ENCODE results near the gene CHRFAM7A.
"Not testable (repeated sequence)": the region's sequence is repeated elsewhere in the genome, so short reads cannot be mapped to it uniquely, and the experiment has no call there.

The CHRFAM7A gene

DNA sequence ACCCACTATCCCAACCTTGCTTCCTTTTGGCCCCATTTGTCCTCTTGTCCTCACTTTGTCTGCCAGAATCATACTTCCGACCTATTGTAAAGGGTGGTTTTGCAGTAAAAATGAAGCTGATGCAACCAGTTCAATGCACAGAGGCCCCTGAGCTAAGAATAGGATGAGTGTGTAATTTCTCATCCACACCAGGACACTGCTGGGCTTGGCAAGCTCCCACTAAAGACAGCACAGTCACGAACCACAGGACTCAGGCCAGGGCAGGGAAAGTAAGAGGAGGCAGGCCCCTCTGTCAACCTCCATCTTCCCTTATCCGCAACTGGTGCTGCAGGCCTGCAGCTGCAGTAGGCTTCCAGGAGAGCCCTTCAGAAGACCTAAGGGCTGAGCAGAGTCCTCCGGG is 56.8 kb downstream of the CHRFAM7A start:
- in situ Hi-C loops (cut with HindIII; ENCODE audit: low pct_ligation_motif_present, low pct_unique_long_range_greater_than_20kb, low sequenced_read_pairs); DNase-seq: not testable (repeated sequence)

DNA sequence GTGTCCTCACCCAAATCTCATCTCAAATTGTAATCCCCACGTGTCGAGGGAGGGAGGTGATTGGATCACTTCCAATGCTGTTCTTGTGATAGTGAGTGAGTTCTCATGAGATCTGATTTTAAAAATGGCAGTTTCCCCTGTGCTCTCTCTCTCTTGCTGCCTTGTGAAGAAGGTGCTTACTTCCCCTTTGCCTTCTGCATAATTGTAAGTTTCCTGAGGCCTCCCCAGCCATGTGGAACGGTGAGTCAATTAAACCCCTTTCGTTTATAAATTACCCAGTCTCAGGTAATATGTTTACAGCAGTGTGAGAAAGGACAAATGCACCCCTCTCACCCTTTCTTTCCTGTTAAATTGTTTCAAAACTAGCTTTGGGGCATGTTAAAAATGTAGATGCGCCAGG is 59.2 kb downstream of the CHRFAM7A start:
- DNase-seq; in situ Hi-C loops (cut with HindIII; ENCODE audit: low pct_ligation_motif_present, low pct_unique_long_range_greater_than_20kb, low sequenced_read_pairs): not testable (repeated sequence)

DNA sequence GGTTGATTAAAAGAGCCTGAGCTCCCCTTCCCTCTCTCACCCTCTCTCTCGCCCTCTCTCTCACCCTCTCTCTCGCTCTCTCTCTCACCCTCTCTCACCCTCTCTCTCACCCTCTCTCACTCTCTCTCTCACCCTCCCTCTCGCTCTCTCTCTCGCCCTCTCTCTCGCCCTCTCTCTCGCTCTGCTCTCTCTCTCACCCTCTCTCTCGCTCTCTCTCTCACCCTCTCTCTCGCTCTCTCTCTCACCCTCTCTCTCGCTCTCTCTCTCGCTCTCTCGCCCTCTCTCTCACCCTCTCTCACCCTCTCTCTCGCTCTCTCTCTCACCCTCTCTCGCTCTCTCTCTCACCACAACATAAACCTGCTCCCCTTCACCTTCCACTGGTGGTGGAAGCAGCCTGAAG is 67.2 kb downstream of the CHRFAM7A start:
- DNase-seq; in situ Hi-C loops (cut with HindIII; ENCODE audit: low pct_ligation_motif_present, low pct_unique_long_range_greater_than_20kb, low sequenced_read_pairs): not testable (repeated sequence)

DNA sequence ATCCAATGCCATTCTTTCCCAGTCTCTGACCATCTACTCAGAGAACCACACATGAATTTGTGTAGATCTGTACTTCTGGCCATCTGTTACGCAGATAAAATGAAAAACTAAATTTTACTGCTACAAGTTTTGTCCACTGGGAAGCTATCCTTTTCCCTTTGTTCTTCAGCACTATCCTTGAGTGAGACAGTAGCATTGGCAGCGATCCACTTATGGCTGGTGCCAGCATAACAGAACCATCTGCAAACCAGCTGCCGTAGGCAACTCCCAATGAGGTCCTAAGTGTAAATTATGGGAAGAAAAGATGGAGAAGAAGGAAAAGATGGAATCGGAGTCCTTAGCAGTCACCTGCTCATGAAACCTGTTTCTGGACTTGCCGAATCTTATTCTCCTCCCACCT is 72.3 kb downstream of the CHRFAM7A start:
- DNase-seq = not testable (repeated sequence)

DNA sequence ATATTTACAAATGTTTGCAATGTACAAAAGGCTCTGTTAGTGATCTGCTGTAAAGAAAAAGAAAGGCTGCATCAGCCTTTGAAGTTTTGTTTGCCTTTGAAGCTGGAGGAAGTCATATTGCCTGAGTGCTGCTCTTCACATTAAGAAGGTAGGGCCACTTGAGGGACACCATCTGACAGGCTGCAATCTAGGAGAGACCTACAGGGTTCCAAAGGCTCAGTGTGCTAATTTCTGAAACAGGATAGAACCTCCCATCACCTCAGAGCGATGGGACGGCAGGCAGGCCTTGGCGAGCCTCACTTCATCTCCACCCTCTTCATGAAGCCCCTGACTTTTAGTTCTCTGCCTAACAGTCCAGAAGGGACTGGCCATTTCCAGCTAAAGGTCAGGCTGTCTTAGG is 77.6 kb downstream of the CHRFAM7A start:
- DNase-seq; in situ Hi-C loops (cut with HindIII; ENCODE audit: low pct_ligation_motif_present, low pct_unique_long_range_greater_than_20kb, low sequenced_read_pairs): not testable (repeated sequence)

More for the DNA sequence above, 72.3 kb downstream of the CHRFAM7A start:
- in situ Hi-C loops (cut with HindIII; ENCODE audit: low pct_ligation_motif_present, low pct_unique_long_range_greater_than_20kb, low sequenced_read_pairs) = not testable (repeated sequence)

DNA sequence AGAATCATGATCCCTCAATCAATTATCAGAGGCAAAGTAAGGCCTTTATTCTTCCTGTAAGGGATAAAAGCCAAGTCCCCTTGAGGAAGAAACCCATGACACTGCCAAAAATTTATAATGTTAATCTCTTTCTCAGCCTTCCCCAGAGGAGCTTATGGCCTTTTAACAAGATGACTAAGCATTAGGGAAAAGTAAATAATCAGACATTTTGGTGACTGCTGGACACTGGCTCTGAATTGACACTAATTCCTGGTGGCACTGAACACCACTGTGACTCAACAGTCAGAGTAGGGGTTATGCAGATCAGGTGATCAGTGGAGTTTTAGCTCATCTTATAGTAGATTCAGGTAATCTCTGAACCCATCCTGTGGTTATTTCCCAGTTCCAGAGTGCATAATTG is 82.8 kb downstream of the CHRFAM7A start:
- DNase-seq; in situ Hi-C loops (cut with HindIII; ENCODE audit: low pct_ligation_motif_present, low pct_unique_long_range_greater_than_20kb, low sequenced_read_pairs): not testable (repeated sequence)
